Fibroblast of skin of right biceps (primary cell): ENCODE data around the gene LIG3.
"Not testable (repeated sequence)": the region's sequence is repeated elsewhere in the genome, so short reads cannot be mapped to it uniquely, and the experiment has no call there.

Source experiments
- DNase-seq: peaks from one replicate; pipeline ENCODE4 v3.0.0-alpha.2; 2013

Gene LIG3

DNA sequence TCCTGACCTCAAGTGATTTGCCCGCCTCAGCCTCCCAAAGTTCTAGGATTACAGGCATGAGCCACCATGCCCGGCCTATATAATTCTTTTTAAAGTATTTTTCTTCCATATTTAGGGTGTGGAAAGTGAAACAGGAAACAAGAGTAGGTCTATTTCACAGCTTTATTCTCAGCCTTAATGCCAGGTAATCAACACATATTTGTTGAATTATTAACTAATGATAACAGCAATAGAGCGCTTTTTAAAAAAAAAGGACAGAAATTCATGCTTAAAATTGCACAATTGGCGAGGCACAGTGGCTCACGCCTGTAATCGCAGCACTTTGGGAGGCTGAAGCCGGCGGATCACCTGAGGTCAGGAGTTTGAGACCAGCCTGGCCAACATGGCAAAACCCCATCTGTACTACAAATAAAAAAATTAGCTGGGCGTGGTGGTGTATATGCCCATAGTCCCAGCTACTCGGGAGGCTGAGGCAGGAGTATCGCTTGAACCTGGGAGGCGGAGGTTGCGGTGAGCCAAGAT lies 65.2 kb downstream of the LIG3 start:
- DNase-seq: not testable (repeated sequence)

DNA sequence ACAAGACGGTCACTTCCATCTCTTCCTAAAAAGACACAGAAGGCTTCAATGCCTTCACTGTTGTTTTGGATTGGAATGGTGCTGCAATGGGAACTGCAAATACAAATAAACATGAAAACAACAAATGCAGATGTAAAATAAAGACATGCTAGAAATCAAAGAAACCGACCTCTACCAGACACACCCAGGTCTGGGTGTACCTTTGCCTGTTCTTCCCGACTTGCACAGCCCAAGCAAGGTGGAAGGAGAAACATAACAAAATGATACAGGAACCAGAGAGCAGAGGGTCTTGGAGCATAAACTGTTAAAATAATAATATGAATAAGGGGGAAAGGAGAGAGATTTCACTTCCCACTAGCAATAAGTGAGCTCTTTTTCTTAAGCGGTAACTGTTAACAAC lies 65.9 kb downstream of the LIG3 start:
- no peak for DNase-seq

DNA sequence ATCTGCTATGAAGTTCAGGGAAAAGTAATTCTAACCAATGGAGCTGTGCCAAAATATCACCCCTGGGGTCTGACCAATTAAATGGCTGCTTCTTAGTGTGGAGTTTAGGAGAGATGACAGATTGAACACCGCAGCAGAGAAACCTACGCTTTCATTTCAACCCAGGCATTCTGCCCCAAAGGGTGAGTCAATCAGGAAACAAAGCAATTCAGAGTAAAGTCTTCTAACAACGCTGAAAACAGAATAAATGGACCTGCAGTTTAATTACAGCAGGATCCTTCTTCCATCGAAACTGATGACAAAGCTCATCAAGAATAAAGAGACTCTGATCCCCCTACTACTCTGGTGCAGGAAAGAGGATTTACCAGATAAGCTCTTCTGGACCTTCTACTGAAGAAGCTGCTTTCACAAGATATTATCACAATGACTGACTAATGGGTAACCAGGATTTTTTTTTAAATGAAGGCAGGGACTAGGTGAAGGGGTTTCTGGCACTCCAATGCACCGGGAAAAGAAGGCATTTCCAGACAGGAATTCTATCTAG lies 66.5 kb downstream of the LIG3 start:
- peak; percentile 62 for DNase-seq

DNA sequence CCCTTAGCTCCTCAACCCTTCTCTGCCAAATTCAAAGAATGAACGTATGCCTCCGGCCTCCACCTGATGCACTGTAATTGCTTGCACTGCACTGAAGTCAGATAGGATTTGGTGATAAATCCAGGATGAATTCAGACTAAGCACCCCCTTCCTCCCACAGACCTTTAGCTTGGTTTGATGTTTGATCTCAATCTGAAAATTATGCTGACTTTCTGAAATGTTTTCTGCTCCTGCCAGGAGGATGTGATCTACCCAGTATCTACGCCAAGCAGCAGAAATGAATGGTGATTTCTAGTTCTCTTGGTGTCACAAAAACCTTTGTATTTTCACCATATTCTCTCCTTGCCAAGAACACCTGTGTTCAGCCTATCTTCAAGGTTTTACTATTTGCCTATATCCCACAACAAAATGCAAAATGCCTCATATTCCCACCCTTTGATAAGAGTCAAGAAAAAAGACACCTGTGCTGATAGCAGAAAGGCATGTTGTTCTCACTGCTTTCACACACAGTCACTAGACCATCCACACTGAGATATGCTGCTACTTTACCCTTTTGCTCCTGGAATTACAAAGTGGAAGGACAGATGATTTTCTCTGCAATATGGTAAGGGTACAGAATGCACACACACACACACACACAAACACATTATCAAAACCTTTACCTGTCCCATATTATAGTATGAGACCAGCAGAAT lies 68.5 kb downstream of the LIG3 start:
- DNase-seq: no peak

DNA sequence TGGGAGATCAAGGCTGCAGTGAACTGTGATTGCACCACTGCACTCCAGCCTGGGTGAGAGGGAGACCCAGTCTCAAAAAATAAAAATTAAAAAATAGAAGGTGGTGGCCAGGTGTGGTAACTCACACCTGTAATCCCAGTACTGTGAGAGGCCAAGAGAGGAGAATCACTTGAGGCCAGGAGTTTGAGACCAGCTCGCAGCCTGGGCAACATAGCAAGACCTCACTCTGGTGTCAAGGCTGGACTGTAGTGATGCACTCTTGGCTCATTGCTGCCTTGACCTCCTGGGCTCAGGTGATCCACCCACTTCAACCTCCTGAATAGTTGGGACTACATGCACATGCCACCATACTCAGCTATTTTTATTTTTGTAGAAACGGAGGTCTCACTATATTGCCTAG lies 69.9 kb downstream of the LIG3 start:
- no peak for DNase-seq

DNA sequence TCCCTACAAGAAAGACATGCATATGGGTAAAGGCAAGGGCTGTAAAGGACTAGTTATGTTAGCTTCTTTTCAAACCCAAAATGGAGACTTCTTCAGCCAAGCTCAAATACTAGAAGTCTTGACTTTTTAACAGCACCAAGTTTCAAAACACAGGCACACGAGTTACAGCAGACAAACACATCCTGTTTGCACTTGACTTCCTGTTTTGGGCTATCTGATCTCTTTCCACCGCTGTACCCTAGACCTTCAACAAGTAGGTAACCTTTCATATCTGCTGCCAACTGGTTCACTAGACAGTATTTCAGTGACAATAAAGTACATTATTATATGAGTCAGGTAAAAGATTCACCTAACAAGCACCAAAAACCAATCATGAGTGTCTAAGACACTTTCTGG lies 70.9 kb downstream of the LIG3 start:
- no peak for DNase-seq

DNA sequence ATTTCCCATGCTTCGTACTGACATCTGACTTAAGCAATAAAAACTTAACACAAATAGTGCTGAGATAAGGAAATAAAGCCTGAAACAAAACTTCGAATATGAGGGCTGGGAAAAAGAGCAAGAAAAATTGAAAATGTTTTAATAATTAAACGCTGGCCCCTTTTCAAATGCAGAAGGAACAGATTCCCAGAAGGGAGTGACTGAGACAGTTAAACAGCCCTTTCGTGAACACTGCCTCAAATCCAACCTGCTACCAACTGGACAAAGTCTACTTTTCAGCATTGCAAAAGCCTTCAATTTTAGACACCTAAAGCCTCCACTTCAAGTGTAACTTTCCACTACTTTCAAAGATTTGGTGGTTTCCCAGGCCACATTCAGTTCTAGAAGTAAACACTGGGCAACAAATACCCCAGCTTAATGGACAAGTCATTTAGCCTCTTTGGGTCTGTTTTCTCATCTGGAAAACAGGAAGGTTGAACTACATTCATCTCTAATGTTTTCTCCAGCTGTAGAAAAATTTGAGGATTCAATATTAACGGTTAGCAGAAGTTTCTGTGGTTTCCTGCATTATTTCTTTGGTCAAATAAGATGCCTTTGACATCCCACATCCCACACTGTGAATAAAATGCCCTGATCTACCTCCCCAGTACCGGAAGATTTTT lies 71.4 kb downstream of the LIG3 start:
- DNase-seq: peak; percentile 22

DNA sequence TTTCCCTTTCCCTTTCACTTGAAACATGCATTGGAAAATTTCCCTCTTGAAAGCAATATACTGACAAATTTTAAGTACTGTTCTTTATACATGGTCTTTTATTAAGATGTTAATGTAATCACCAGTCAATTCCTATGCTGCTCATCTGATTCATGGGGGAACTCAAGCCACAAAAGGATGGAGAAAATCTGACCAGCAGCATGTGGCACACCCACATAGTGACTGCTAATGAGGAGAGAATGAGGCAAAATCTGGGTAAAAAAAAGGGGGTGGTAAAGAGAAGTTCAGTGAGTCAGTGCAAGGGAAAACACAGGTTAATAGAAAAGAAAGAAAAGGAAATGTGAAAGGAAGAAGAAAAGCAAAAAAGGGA lies 71.9 kb downstream of the LIG3 start:
- peak; percentile 43 for DNase-seq

DNA sequence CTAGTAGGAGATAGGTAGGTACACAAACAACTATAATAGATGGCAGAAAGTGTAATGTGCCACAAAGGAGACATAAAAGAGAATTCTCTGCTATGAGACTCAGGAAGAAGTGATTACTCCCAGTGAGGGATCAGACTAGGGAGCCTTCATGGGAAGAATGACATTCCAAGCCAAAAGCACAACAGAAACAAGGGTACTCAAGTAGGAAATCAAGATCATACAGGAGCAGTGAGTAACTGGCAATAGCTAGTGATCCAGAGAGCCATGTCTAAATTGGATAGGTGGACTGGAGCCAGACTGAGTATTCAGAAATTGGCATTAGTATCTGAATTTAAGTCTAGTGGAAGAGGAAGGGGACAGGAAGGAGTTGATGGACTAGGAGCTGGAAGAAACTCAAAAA lies 72.5 kb downstream of the LIG3 start:
- peak; percentile 3 for DNase-seq

DNA sequence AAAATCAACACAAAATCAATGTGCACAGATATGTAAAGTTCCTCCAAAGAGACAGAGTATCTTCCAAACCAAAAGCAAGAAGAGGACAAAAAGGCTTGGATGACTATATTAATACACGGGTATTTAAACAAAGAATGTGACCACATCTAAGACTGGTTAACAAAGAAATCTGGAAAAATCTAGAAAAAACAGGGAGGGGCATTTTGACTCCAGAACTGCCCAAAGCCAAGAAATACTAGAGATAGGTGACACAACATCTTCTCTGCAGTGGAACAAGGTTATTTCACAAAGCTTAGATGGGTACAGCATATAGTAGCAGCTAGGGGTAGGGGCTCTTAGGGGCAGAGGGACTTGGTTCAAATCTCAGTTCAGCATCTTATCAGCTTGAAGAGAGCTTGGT lies 72.9 kb downstream of the LIG3 start:
- DNase-seq: no peak

DNA sequence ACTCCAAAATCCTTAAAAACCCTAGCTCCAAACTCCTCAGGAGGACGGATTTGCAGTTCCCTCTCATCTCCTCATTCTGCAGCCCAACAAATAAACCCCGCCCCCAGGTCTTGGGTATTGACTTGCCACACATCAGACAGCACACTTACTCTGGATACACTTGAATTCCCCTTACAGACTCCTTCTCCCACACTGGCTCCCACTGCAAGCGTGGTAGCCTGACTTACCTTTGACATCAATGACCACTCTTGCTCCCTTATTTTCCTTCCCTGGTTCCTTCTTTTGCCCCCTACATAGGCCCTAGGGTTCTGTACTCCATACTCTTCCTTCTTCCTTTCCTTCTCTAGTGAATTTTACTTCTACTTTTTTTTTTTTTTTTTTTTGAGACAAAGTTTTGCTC lies 75.7 kb downstream of the LIG3 start:
- no peak for DNase-seq

DNA sequence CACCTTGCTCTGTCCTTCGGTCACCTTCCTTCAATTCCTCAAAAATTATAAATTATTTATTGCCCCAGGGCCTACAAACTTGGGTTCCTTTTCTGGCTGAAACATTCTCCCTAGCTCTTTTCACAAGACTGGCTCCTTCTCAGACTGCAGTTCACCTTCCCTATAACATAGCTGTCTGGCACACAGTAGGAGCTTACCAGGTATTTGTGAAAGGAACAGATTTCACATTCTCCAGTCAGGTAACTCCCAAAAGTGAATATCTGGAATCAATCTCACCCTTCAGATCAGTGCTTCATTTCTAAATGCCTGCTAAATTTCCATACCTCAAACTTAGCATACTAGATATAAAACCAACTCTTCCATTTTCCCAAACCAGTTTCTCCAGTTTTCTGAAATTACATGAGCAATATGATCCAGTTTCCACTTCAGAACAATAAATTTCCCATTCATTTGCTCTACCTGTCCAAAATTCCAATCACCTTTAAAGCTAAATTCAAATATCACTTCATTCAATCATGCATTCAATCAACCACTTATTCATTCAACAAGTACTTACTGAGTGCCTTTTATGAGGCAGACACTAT lies 77.1 kb downstream of the LIG3 start:
- DNase-seq: no peak
